KG1 (cell line): ENCODE measurements around the gene YTHDF1.
A peak's percentile ranks its signal among the peaks of the same experiment; 100 is the strongest.
"Not testable (repeated sequence)": the region's sequence is repeated elsewhere in the genome, so short reads cannot be mapped to it uniquely, and the experiment has no call there.

ENCODE experiments used
- DNase-seq: peaks from one replicate; lab custom pipeline; 2025; lab: John Stamatoyannopoulos, UW

YTHDF1 gene

GRCh38 chr20:63216041-63216848, at the start of gene YTHDF1:
Gene YTHDF1 (minus strand): TSS chr20:63216131. CDS start chr20:63215892, 239 bp downstream.
- DNase-seq: peak; percentile 91

GRCh38 chr20:63264519-63264918, 48.6 kb upstream of the YTHDF1 start:
- DNase-seq: no peak

- DNase-seq: no peak
Measured at GRCh38 chr20:63264000-63264399, 48.1 kb upstream of the YTHDF1 start.

- no peak for DNase-seq
Measured at GRCh38 chr20:63262836-63263235, 46.9 kb upstream of the YTHDF1 start.

GRCh38 chr20:63261795-63262528, 46.0 kb upstream of the YTHDF1 start:
- no peak for DNase-seq

- no peak for DNase-seq
Measured at GRCh38 chr20:63261060-63261794, 45.3 kb upstream of the YTHDF1 start.

- DNase-seq: no peak
Measured at GRCh38 chr20:63260521-63260920, 44.6 kb upstream of the YTHDF1 start.

GRCh38 chr20:63259734-63260460, 44.0 kb upstream of the YTHDF1 start:
- no peak for DNase-seq

- no peak for DNase-seq
Measured at GRCh38 chr20:63258781-63259180, 42.9 kb upstream of the YTHDF1 start.

GRCh38 chr20:63257629-63258028, 41.7 kb upstream of the YTHDF1 start:
- no peak for DNase-seq

GRCh38 chr20:63256954-63257353, 41.0 kb upstream of the YTHDF1 start:
- no peak for DNase-seq

- DNase-seq: no peak
Measured at GRCh38 chr20:63255931-63256704, 40.2 kb upstream of the YTHDF1 start.

- DNase-seq: no peak
Measured at GRCh38 chr20:63254606-63255384, 38.9 kb upstream of the YTHDF1 start.

- no peak for DNase-seq
Measured at GRCh38 chr20:63254232-63254605, 38.3 kb upstream of the YTHDF1 start, which contains the start of gene NKAIN4. Gene NKAIN4 (minus strand): TSS chr20:63254463. CDS start chr20:63254450, 13 bp downstream.

- no peak for DNase-seq
Measured at GRCh38 chr20:63253438-63254231, 37.7 kb upstream of the YTHDF1 start.

GRCh38 chr20:63253065-63253437, 37.1 kb upstream of the YTHDF1 start:
- no peak for DNase-seq

GRCh38 chr20:63252284-63252711, 36.4 kb upstream of the YTHDF1 start:
- no peak for DNase-seq

GRCh38 chr20:63251350-63251749, 35.4 kb upstream of the YTHDF1 start:
- not testable (repeated sequence) for DNase-seq

- DNase-seq: no peak
Measured at GRCh38 chr20:63249891-63250290, 34.0 kb upstream of the YTHDF1 start.
